Measurements from ENCODE around the gene TNS1. TPM values are rescaled to one million over a fixed set of nuclear protein-coding genes. Genes with fewer than 3 reads are reported as not detected.

TNS1 gene
- polyA plus RNA-seq, 3 donors: 0.26 to 1.6 (median 1.5) TPM

GRCh38 chr2:217836901-217837491, 165.8 kb downstream of the TNS1 start:
- peaks cover 0 to 3% (median 2%) of the 10 kb centered on the region in 3 donors for H3K27me3 Mint-ChIP-seq (ENCODE audit: low read depth in 3 of 3)
- H3K27me3 ChIP-seq (ENCODE audit: control insufficient read depth in 2 of 2, insufficient read depth in 2 of 2, low read length in 2 of 2): no peaks in the 10 kb centered on the region
- H3K79me2 ChIP-seq (ENCODE audit: insufficient read depth, low read length): no peaks in the 10 kb centered on the region
- peak overlapping the region in 1 of 7 donors; percentile 8 for H3K27ac Mint-ChIP-seq
- H3K4me3 ChIP-seq (replicated peaks in 1 of 3; ENCODE audit: low read depth in 2 of 3, low read length in 3 of 3): no peak overlapping the region
- H3K4me3 Mint-ChIP-seq: no peak overlapping the region
- peaks cover 0 to 3% (median 0%) of the 10 kb centered on the region in 7 donors for H3K9me3 Mint-ChIP-seq
- peaks cover 19% of the 10 kb centered on the region for H3K4me1 Mint-ChIP-seq
- no peak overlapping the region for H2AFZ ChIP-seq (ENCODE audit: insufficient read depth, low read depth, low read length, poor library complexity, severe bottlenecking)
- peaks cover 0 to 15% of the 10 kb centered on the region in 2 donors for H3K36me3 ChIP-seq (replicated peaks in 1 of 2; ENCODE audit: control insufficient read depth in 1 of 2, insufficient read depth in 2 of 2, low read length in 2 of 2)
- peaks cover 14 to 21% of the 10 kb centered on the region in 2 donors for H3K4me1 ChIP-seq (ENCODE audit: control insufficient read depth in 1 of 2, insufficient read depth in 2 of 2, low read length in 2 of 2)
- peaks cover 10 to 20% of the 10 kb centered on the region in 2 donors for H3K36me3 Mint-ChIP-seq
- H4K20me1 ChIP-seq (ENCODE audit: insufficient read depth, low read length): no peaks in the 10 kb centered on the region
- no peak overlapping the region for H3K27ac ChIP-seq (ENCODE audit: low read depth in 1 of 2, low read length in 2 of 2)
- DNase-seq: no peak
- TF ChIP-seq CTCF (IDR thresholded peaks at IDR 0.05): no peak
- WGBS (ENCODE audit: insufficient coverage): 85% methylated on average over 9 of the region's 9 CpGs
- intact Hi-C loops (cut with micrococcal nuclease): no loop called here
- H3K4me2 ChIP-seq (replicated peaks; ENCODE audit: extremely low read depth, low read length, poor library complexity, severe bottlenecking): no peak overlapping the region
- H3K9me3 ChIP-seq (replicated peaks in 1 of 2; ENCODE audit: control insufficient read depth in 1 of 2, insufficient read depth in 1 of 2, low read length in 2 of 2): no peaks in the 10 kb centered on the region
- H3K9ac ChIP-seq (ENCODE audit: insufficient read depth, low read length, poor library complexity, severe bottlenecking): no peak overlapping the region

GRCh38 chr2:217835931-217836891, 166.6 kb downstream of the TNS1 start:
- peak; percentile 21 to 81 (median 53) for DNase-seq
- Histone ChIP-seq H3K4me1 (ENCODE audit: control insufficient read depth in 1 of 2, insufficient read depth in 2 of 2, low read length in 2 of 2) (peaks cover 14 to 21% of the 10 kb centered on the region in 2 donors), H3K36me3 (replicated peaks in 1 of 2; ENCODE audit: control insufficient read depth in 1 of 2, insufficient read depth in 2 of 2, low read length in 2 of 2) (peaks cover 0 to 15% of the 10 kb centered on the region in 2 donors), H3K4me2 (replicated peaks; ENCODE audit: extremely low read depth, low read length, poor library complexity, severe bottlenecking) (no peak overlapping the region), H3K4me3 (replicated peaks in 1 of 3; ENCODE audit: low read depth in 2 of 3, low read length in 3 of 3) (no peak overlapping the region), H3K79me2 (ENCODE audit: insufficient read depth, low read length) (no peaks in the 10 kb centered on the region), H3K27me3 (ENCODE audit: control insufficient read depth in 2 of 2, insufficient read depth in 2 of 2, low read length in 2 of 2) (no peaks in the 10 kb centered on the region), H3K27ac (ENCODE audit: low read depth in 1 of 2, low read length in 2 of 2) (no peak overlapping the region), H3K9ac (ENCODE audit: insufficient read depth, low read length, poor library complexity, severe bottlenecking) (no peak overlapping the region), H3K9me3 (replicated peaks in 1 of 2; ENCODE audit: control insufficient read depth in 1 of 2, insufficient read depth in 1 of 2, low read length in 2 of 2) (no peaks in the 10 kb centered on the region), H4K20me1 (ENCODE audit: insufficient read depth, low read length) (no peaks in the 10 kb centered on the region), H2AFZ (ENCODE audit: insufficient read depth, low read depth, low read length, poor library complexity, severe bottlenecking) (no peak overlapping the region)
- WGBS (ENCODE audit: insufficient coverage): 74% methylated on average over 13 of the region's 18 CpGs
- TF ChIP-seq CTCF (IDR thresholded peaks at IDR 0.05): no peak
- Mint-ChIP-seq H3K27ac (peak overlapping the region in 1 of 7 donors; percentile 75), H3K9me3 (peaks cover 0 to 3% (median 0%) of the 10 kb centered on the region in 7 donors), H3K4me1 (peaks cover 19% of the 10 kb centered on the region), H3K36me3 (peaks cover 11 to 20% of the 10 kb centered on the region in 2 donors), H3K4me3 (no peak overlapping the region), H3K27me3 (ENCODE audit: low read depth in 3 of 3) (peaks cover 0 to 6% (median 2%) of the 10 kb centered on the region in 3 donors)
- intact Hi-C loops (cut with micrococcal nuclease): no loop called here

Measured in CD14-positive monocyte (primary cell).